Transverse colon (tissue), 4 donors: ENCODE data around the gene SORCS3. TPM values are rescaled to one million over a fixed set of nuclear protein-coding genes. Genes with fewer than 3 reads are reported as not detected.

Experiments used
- DNase-seq: peaks from one replicate; pipeline ENCODE4 v3.0.0-alpha.2; 2019
- H3K27ac ChIP-seq, 4 donors: fragments of 200-600 bp; sonication (generic); 2 replicates each; pipeline ENCODE4 v1.5.1; 2016 to 2018; ENCODE audit warnings: inconsistent platforms in 4 of 4
- H3K27me3 ChIP-seq: fragments of 200-600 bp; sonication (generic); 2 replicates; pipeline ENCODE4 v1.5.1; 2017; ENCODE audit warnings: inconsistent platforms
- H3K36me3 ChIP-seq, 4 donors: fragments of 200-600 bp; sonication (generic); 2 replicates each; pipeline ENCODE4 v1.5.1; 2017 to 2019; ENCODE audit warnings: inconsistent platforms in 4 of 4
- H3K4me1 ChIP-seq, 4 donors: fragments of 200-600 bp; sonication (generic); 2 replicates each; pipeline ENCODE4 v1.5.1; 2017 to 2020; ENCODE audit warnings: inconsistent platforms in 4 of 4
- H3K4me3 ChIP-seq, 4 donors: fragments of 200-600 bp; sonication (generic); 1 replicate in 1 of 4; 2 replicates in 3 of 4; pipeline versions ENCODE4 v1.5.1 to v1.6.1; 2017 to 2019; ENCODE audit warnings: inconsistent platforms in 4 of 4
- H3K9me3 ChIP-seq, 2 donors: fragments of 200-600 bp; sonication (generic); 2 replicates each; pipeline ENCODE4 v1.5.1; 2017 to 2019; ENCODE audit warnings: inconsistent platforms in 2 of 2
- CTCF ChIP-seq, 5 experiments: fragments of 200-600 bp in 3 of 5; fragments of 450-650 bp in 2 of 5; sonication (generic) in 3 of 5; IDR thresholded peaks; 1 replicate in 2 of 5; 2 replicates in 3 of 5; pipeline ENCODE4 v1.5.1; 2016 to 2017; ENCODE audit warnings: antibody characterized with exemption in 5 of 5, inconsistent platforms in 3 of 5, mild to moderate bottlenecking in 2 of 5, moderate library complexity in 1 of 5
- EP300 ChIP-seq: sonication (generic); formaldehyde crosslinking; IDR thresholded peaks from one replicate; pipeline ENCODE4 v1.6.1; 2017; ENCODE audit warnings: antibody characterized with exemption, low read depth
- POLR2A ChIP-seq: fragments of 450-650 bp; IDR thresholded peaks from one replicate; pipeline ENCODE4 v1.6.1; 2016; ENCODE audit warnings: antibody characterized with exemption, mild to moderate bottlenecking, moderate library complexity
- POLR2AphosphoS5 ChIP-seq, 3 donors: sonication (generic); formaldehyde crosslinking; IDR thresholded peaks; one replicate each; pipeline ENCODE4 v1.6.1; 2016; ENCODE audit warnings: antibody characterized with exemption in 3 of 3
- WGBS, 2 donors: methylation state at CpG; one replicate each; pipeline ENCODE4 v1.1.5; 2018; ENCODE audit warnings: low coverage in 1 of 2; 5-methylcytosine and 5-hydroxymethylcytosine counted together
- in situ Hi-C, 4 donors: fragments of 200-750 bp; cut with MboI; loops; one replicate each; pipeline versions ENCODE4 v1.15.0 to v1.15.1; 2017; ENCODE audit warnings: low sequenced_read_pairs in 3 of 4, low pct_ligation_motif_present in 1 of 4, low pct_unique_long_range_greater_than_20kb in 1 of 4
- intact Hi-C: fragments of 100-400 bp; cut with DNase I; formaldehyde crosslinking; loops from one replicate; pipeline ENCODE4 v1.15.1; 2023; ENCODE audit warnings: low total_unique reads
- total RNA-seq, 4 donors: library from RNA; depleted of rRNA; stranded (reverse); fragments of >200 nt; gene quantifications; one replicate each; pipeline ENCODE4 v1.1.0, GENCODE V29; 2016

SORCS3 gene
- total RNA-seq, 4 donors from 2014 or later, result 0.14 to 0.32 TPM; not detected in 2

GRCh38 chr10:104937567-104937966 lies 296.5 kb downstream of the SORCS3 start:
- Histone ChIP-seq H3K9me3 (no peaks in the 10 kb centered on the region), H3K27ac (no peak overlapping the region), H3K36me3 (no peaks in the 10 kb centered on the region), H3K4me1 (no peaks in the 10 kb centered on the region), H3K4me3 (no peak overlapping the region), H3K27me3 (no peaks in the 10 kb centered on the region)
- WGBS, 2 donors, result 64% methylated on average over 2 of the region's 2 CpGs; no CpG with 5 or more reads in 1 of the 2 donors
- intact Hi-C loops (no loop called here), in situ Hi-C loops (no loop called here)
- DNase-seq, result no peak
- no peak for TF ChIP-seq EP300
- no peak for TF ChIP-seq CTCF (IDR thresholded peaks at IDR 0.05)
- no peak for TF ChIP-seq POLR2AphosphoS5 (IDR thresholded peaks at IDR 0.05)
- no peak for TF ChIP-seq POLR2A

DNA sequence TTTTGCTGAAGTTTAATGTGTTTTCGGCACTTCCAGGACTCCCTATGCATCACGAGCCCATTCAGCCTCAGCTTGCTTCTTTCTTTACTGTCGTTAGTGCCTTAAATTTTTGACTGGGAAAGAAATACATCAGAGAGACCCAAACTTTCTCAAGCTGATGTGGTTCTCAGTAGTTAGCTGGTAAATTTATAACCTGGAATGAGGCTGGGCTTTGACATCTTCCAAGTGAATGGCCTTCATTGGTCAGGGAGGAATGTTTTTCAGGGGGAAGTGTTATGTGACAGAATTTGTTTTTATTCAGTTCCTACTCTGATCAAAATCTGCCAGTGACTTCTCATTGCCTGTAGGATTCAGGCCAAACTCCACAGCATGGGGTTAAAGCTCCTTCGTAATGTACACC lies 296.9 kb downstream of the SORCS3 start:
- no peaks in the 10 kb centered on the region for H3K4me1 ChIP-seq
- in situ Hi-C loops (no loop called here), intact Hi-C loops (no loop called here)
- H3K27me3 ChIP-seq, result no peaks in the 10 kb centered on the region
- H3K36me3 ChIP-seq, result no peaks in the 10 kb centered on the region
- WGBS, 2 donors, result 65 to 78% methylated on average over 4 of the region's 4 CpGs
- DNase-seq, result no peak
- no peak overlapping the region for H3K4me3 ChIP-seq
- H3K27ac ChIP-seq, result no peak overlapping the region
- no peak for TF ChIP-seq EP300
- TF ChIP-seq CTCF (IDR thresholded peaks at IDR 0.05), result no peak
- TF ChIP-seq POLR2AphosphoS5 (IDR thresholded peaks at IDR 0.05), result no peak
- TF ChIP-seq POLR2A, result no peak
- H3K9me3 ChIP-seq, result no peaks in the 10 kb centered on the region

- Histone ChIP-seq H3K36me3 (no peaks in the 10 kb centered on the region), H3K4me3 (no peak overlapping the region), H3K9me3 (no peaks in the 10 kb centered on the region), H3K27me3 (no peaks in the 10 kb centered on the region), H3K4me1 (no peaks in the 10 kb centered on the region), H3K27ac (no peak overlapping the region)
- intact Hi-C loops, result no loop called here
- DNase-seq, result no peak
- no peak for TF ChIP-seq CTCF (IDR thresholded peaks at IDR 0.05)
- TF ChIP-seq EP300, result no peak
- TF ChIP-seq POLR2AphosphoS5 (IDR thresholded peaks at IDR 0.05), result no peak
- TF ChIP-seq POLR2A, result no peak
- in situ Hi-C loops, result no loop called here
These were observed 300.6 kb downstream of the SORCS3 start for GRCh38 chr10:104941662-104942061.

DNA sequence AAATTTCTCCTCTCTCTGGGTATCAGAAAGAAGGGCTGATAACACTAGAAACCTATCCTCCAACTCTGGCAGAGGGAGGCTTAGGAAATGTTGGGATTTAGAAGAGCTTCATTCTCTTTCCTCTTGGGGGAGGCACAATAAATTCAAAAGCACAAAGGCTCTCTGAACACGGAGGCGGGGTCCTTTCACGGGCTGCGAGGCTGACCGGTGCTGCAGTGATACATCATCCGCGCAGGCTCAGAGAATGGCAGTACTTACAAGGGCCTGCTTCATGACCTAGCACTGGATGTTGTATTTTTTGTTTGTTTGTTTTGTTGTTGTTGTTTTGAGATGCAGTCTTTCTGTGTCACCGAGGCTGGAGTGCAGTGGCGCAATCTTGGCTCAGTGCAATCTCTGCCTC lies 306.2 kb downstream of the SORCS3 start:
- TF ChIP-seq POLR2A (no peak), CTCF (IDR thresholded peaks at IDR 0.05) (no peak), POLR2AphosphoS5 (IDR thresholded peaks at IDR 0.05) (no peak), EP300 (no peak)
- Histone ChIP-seq H3K4me3 (no peak overlapping the region), H3K27me3 (no peaks in the 10 kb centered on the region), H3K4me1 (no peaks in the 10 kb centered on the region), H3K27ac (no peak overlapping the region), H3K9me3 (no peaks in the 10 kb centered on the region), H3K36me3 (no peaks in the 10 kb centered on the region)
- in situ Hi-C loops, result no loop called here
- no peak for DNase-seq
- intact Hi-C loops, result no loop called here
- 89 to 91% methylated on average over 7 to 9 of the region's 9 CpGs for WGBS, 2 donors
